DOHH2 (cell line): Measurements from ENCODE around the gene UNC5C.

Experiments used
- EZH2phosphoT487 ChIP-seq: fragments of 200-600 bp; sonication (generic); IDR thresholded peaks from 2 replicates; pipeline ENCODE4 v1.6.1; 2017; ENCODE audit warnings: borderline replicate concordance, mild to moderate bottlenecking, antibody characterized with exemption, low read length, moderate library complexity, mixed read lengths
- TF ChIP-seq, protein P1 (sequence below): fragments of 200-600 bp; sonication (generic); IDR thresholded peaks from one replicate; pipeline ENCODE4 v1.5.1; 2014; ENCODE audit warnings: antibody characterized with exemption, mild to moderate bottlenecking, low read depth, low read length; ENCODE audit not compliant: poor library complexity, severe bottlenecking

DNA sequence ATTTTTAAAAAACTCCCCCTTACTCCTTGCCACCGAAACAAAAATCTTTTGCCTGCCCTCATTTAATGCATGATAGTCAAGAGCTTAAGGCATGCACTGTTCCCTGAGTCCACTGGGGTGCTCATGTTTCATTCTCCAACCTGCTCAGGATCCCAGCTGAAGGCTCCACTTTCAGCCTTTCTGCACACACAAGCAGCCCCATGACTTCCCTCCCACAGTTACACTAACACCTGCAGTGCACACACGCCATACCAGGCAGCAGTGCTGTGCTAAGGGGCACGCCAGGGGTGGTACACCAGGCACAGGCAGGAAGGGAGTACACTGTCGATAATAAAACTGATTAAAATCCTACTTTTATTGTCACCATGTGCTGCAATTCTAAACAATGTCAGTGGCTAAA lies 405.8 kb downstream of the UNC5C start:
- TF ChIP-seq, protein P1, sequence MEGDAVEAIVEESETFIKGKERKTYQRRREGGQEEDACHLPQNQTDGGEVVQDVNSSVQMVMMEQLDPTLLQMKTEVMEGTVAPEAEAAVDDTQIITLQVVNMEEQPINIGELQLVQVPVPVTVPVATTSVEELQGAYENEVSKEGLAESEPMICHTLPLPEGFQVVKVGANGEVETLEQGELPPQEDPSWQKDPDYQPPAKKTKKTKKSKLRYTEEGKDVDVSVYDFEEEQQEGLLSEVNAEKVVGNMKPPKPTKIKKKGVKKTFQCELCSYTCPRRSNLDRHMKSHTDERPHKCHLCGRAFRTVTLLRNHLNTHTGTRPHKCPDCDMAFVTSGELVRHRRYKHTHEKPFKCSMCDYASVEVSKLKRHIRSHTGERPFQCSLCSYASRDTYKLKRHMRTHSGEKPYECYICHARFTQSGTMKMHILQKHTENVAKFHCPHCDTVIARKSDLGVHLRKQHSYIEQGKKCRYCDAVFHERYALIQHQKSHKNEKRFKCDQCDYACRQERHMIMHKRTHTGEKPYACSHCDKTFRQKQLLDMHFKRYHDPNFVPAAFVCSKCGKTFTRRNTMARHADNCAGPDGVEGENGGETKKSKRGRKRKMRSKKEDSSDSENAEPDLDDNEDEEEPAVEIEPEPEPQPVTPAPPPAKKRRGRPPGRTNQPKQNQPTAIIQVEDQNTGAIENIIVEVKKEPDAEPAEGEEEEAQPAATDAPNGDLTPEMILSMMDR, result no peak
- TF ChIP-seq EZH2phosphoT487, result no peak
